Measurements from ENCODE around the gene APOBR. TPM values are rescaled to one million over a fixed set of nuclear protein-coding genes. Genes with fewer than 3 reads are reported as not detected.
A peak's percentile ranks its signal among the peaks of the same experiment; 100 is the strongest.

APOBR gene
- total and polyA plus RNA-seq, 12 donors = 0.15 to 2.3 (median 0.56) TPM

DNA sequence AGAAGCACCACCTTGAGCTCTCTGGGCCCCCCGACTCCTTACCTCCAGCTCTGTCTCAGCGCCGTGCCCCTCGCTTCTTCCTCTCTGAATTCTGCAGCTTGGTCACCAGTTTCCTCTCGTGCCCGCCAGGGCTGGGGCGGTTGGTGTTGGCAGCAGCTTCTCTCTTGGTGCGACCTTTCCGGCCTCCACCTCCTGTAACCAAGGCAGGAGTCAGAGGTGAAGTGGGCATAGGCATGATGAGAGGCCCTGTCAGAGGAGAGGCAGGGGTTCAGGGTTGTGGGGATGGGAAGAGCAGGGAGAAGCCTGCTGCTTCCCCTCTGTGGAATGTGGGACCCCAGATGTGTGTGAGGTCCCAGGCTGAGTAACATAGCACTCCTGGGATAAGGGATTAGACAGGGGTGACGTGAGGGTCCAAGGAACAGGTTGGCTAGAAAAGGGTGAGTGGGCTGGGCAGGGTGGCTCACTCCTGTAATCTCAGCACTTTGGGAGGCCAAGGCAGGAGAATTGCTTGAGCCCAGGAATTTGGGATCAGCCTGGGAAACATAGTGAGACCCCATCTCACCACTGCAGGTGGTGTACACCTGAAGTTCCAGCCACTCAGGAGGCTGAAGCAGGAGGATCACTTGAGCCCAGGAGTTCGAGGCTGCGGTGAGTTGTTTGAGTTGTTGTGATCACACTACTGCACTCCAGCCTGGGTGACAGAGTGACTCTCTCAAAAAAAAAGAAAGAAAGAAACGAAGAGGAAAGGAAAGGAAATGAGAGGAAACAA is 43.7 kb downstream of the APOBR start:
- WGBS, 2 donors = 83 to 86% methylated on average over 13 of the region's 13 CpGs
- Histone ChIP-seq H3K4me1 (peaks cover 3 to 62% (median 22%) of the 10 kb centered on the region in 9 donors), H3K36me3 (peaks cover 0 to 33% (median 0%) of the 10 kb centered on the region in 9 donors), H3K27ac (peak overlapping the region; percentile 86 to 97 (median 90)), H3K9me3 (peaks cover 0 to 5% (median 0%) of the 10 kb centered on the region in 11 donors), H3K27me3 (no peaks in the 10 kb centered on the region), H3K4me3 (peak overlapping the region; percentile 34 to 67 (median 52))
- DNase-seq (no peak), ATAC-seq (peak in 1 of 8 donors; percentile 12)
- TF ChIP-seq, protein P1, sequence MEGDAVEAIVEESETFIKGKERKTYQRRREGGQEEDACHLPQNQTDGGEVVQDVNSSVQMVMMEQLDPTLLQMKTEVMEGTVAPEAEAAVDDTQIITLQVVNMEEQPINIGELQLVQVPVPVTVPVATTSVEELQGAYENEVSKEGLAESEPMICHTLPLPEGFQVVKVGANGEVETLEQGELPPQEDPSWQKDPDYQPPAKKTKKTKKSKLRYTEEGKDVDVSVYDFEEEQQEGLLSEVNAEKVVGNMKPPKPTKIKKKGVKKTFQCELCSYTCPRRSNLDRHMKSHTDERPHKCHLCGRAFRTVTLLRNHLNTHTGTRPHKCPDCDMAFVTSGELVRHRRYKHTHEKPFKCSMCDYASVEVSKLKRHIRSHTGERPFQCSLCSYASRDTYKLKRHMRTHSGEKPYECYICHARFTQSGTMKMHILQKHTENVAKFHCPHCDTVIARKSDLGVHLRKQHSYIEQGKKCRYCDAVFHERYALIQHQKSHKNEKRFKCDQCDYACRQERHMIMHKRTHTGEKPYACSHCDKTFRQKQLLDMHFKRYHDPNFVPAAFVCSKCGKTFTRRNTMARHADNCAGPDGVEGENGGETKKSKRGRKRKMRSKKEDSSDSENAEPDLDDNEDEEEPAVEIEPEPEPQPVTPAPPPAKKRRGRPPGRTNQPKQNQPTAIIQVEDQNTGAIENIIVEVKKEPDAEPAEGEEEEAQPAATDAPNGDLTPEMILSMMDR (IDR thresholded peaks at IDR 0.05) = no peak
- intact Hi-C loops (cut with DNase I) = loop anchor here in 4 of 10 donors (5.0 kb wide), 3 partner anchors 41 to 79 kb away; partner anchors contain the start of genes APOBR (in 2 of the 4) and CLN3 (in 2 of the 4)

DNA sequence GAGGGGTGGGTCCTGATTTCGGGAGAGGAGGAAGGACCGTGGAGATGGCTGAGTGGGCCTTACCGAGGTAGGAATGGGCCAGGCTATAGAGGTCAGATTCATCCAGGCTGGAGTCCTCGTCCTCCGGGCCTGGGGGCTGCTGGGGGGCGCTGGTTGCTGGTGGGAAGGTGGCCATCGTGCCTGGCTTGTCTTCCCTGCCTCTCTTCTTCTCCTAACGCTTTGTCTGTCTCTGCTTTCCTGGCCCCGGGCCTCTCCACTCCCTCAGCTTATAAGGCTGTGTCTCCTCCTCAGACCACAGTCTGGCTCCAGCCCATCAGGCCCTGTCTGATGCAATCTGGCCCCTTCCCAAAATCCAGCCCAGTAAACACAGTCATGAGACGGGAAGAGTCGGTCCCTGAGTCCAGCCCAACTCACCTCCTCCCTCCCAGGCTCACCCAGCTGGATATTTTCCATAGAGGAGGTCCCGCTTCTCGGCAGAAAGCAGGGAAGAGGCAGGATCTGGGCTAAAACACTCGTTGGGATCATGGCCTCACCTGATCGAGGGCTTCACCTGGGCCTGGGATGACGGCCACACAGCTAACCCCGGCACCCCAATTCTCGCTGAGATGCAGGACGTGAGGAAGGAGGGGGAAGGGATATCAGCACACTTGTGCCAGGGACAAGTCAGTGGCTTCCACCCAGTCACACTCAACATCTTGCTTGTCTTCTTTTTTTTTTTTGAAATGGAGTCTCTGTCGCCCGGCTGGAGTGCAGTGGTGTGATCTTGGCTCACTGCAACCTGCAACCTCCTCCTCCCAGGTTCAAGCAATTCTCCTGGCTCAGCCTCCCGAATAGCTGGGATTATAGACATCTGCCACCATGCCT is 44.5 kb downstream of the APOBR start, which contains the start of gene NUPR1:
NUPR1 (minus strand) TSS at position 242 of the 864 bp plus-strand sequence; CDS start at position 175, 67 bp downstream.
- ATAC-seq (peak; percentile 97 to 99 (median 98)), DNase-seq (peak; percentile 88 to 97)
- peaks cover 0 to 5% (median 0%) of the 10 kb centered on the region in 11 donors for H3K9me3 ChIP-seq
- H3K4me3 ChIP-seq = peak within 1 kb of the TSS; percentile 34 to 67 (median 52)
- H3K27ac ChIP-seq = peak within 1 kb of the TSS; percentile 86 to 97 (median 90)
- peaks cover 0 to 33% (median 0%) of the 10 kb centered on the region in 9 donors for H3K36me3 ChIP-seq
- H3K4me1 ChIP-seq = peaks cover 3 to 55% (median 22%) of the 10 kb centered on the region in 9 donors
- intact Hi-C loops (cut with DNase I) = loop anchor here in 4 of 10 donors (5.0 kb wide), 3 partner anchors 42 to 78 kb away; partner anchors contain the start of genes APOBR (in 2 of the 4) and CLN3 (in 2 of the 4)
- TF ChIP-seq, protein P1 (IDR thresholded peaks at IDR 0.05) = no peak
- 15 to 19% methylated on average over 22 of the region's 22 CpGs for WGBS, 2 donors
- H3K27me3 ChIP-seq = no peaks in the 10 kb centered on the region

DNA sequence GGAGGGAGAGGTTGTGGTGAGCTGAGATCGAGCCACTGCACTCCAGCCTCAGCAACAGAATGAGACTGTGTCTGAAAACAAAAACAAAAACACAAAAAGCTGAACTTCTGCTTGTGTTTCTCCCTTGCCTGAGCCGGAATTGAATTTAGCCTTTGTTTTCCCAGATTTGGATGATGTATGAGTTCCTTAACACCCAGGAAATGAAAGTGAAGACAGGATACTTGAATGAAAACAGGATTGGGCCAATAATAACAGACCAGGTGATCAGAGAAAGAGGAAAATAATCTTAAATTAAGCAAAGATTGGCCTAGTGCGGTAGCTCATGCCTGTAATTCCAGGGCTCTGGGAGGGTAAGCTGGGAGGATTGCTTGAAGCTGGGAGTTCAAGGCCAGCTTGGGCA is 45.9 kb downstream of the APOBR start:
- Histone ChIP-seq H3K4me1 (peaks cover 3 to 41% (median 22%) of the 10 kb centered on the region in 9 donors), H3K27me3 (peaks cover 0 to 4% (median 0%) of the 10 kb centered on the region in 7 donors), H3K4me3 (no peak overlapping the region), H3K36me3 (peaks cover 0 to 22% (median 0%) of the 10 kb centered on the region in 9 donors), H3K27ac (peak overlapping the region in 2 of 10 donors; percentile 90 to 97), H3K9me3 (no peaks in the 10 kb centered on the region)
- 84 to 87% methylated on average over 3 of the region's 3 CpGs for WGBS, 2 donors
- TF ChIP-seq, protein P1 (IDR thresholded peaks at IDR 0.05) = no peak
- DNase-seq (no peak), ATAC-seq (no peak)
- intact Hi-C loops (cut with DNase I) = no loop called here

DNA sequence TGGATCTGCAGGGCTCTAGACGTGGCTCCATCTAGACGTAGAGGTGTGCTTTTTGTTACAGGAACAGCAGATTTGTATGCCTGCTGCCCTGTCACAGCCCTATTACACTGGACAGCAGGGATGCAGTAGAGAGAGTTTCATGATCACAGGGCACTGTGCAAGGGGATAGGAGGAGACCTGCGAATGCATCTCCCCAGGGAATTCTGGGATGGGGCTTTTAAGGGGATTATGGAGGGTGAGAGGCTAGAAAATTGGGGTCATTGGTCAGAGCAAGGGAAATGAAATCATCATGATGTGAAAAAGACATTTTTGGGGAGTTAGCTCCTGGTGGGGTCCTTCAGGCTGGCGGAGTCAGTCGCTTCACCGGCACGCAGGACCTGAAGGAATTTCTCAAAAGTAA is 48.2 kb downstream of the APOBR start:
- TF ChIP-seq, protein P1 (IDR thresholded peaks at IDR 0.05) = no peak
- intact Hi-C loops (cut with DNase I) = no loop called here
- H3K27ac ChIP-seq = peak overlapping the region in 1 of 10 donors; percentile 80
- H3K27me3 ChIP-seq = peaks cover 0 to 4% (median 0%) of the 10 kb centered on the region in 7 donors
- no peak overlapping the region for H3K4me3 ChIP-seq
- ATAC-seq = no peak
- peaks cover 0 to under 1% (median 0%) of the 10 kb centered on the region in 9 donors for H3K36me3 ChIP-seq
- 80 to 82% methylated on average over 7 of the region's 7 CpGs for WGBS, 2 donors
- H3K4me1 ChIP-seq = peaks cover 3 to 24% (median 12%) of the 10 kb centered on the region in 9 donors
- DNase-seq = no peak
- H3K9me3 ChIP-seq = no peaks in the 10 kb centered on the region
